Kidney glomerular epithelial cell (primary cell): Measurements from ENCODE around the gene MINAR2.
A peak's percentile ranks its signal among the peaks of the same experiment; 100 is the strongest.

Experiments
- DNase-seq: peaks from one replicate; lab custom pipeline; 2025; lab: John Stamatoyannopoulos, UW

Gene MINAR2

GRCh38 chr5:129747572-129748407 lies at the start of gene MINAR2:
TSS of gene MINAR2 (plus strand) at chr5:129748094. CDS start at chr5:129748191, 97 bp downstream.
- no peak for DNase-seq

GRCh38 chr5:129698661-129699060 lies 49.2 kb upstream of the MINAR2 start:
- DNase-seq = no peak

- DNase-seq = no peak
Measured at GRCh38 chr5:129716235-129716634, 31.7 kb upstream of the MINAR2 start.

- no peak for DNase-seq
Measured at GRCh38 chr5:129716651-129717050, 31.2 kb upstream of the MINAR2 start.

- DNase-seq = no peak
Measured at GRCh38 chr5:129717751-129718310, 30.1 kb upstream of the MINAR2 start.

GRCh38 chr5:129718471-129719090 lies 29.3 kb upstream of the MINAR2 start:
- DNase-seq = no peak

- no peak for DNase-seq
Measured at GRCh38 chr5:129724222-129724621, 23.7 kb upstream of the MINAR2 start.

- DNase-seq = no peak
Measured at GRCh38 chr5:129724647-129725046, 23.2 kb upstream of the MINAR2 start.

GRCh38 chr5:129739773-129740172 lies 8.1 kb upstream of the MINAR2 start:
- no peak for DNase-seq

- no peak for DNase-seq
Measured at GRCh38 chr5:129743541-129744187, 4.2 kb upstream of the MINAR2 start.

GRCh38 chr5:129745997-129746396 lies 1.9 kb upstream of the MINAR2 start:
- no peak for DNase-seq

- DNase-seq = no peak
Measured at GRCh38 chr5:129746876-129747275, 1.0 kb upstream of the MINAR2 start.

- DNase-seq = no peak
Measured at GRCh38 chr5:129748913-129749880, 1.3 kb downstream of the MINAR2 start.

GRCh38 chr5:129760636-129761325 lies 12.9 kb downstream of the MINAR2 start:
- no peak for DNase-seq

GRCh38 chr5:129763651-129764050 lies 15.8 kb downstream of the MINAR2 start:
- no peak for DNase-seq

- DNase-seq = no peak
Measured at GRCh38 chr5:129766798-129767197, 18.9 kb downstream of the MINAR2 start.

- DNase-seq = peak; percentile 97
Measured at GRCh38 chr5:129767927-129768380, 20.1 kb downstream of the MINAR2 start.

GRCh38 chr5:129768735-129769134 lies 20.8 kb downstream of the MINAR2 start:
- DNase-seq = no peak

GRCh38 chr5:129770024-129770820 lies 22.3 kb downstream of the MINAR2 start:
- no peak for DNase-seq
